Measurements from ENCODE around the gene PCDHA3.
A peak's percentile ranks its signal among the peaks of the same experiment; 100 is the strongest.
"Not testable (repeated sequence)": the region's sequence is repeated elsewhere in the genome, so short reads cannot be mapped to it uniquely, and the experiment has no call there.

Gene PCDHA3

GRCh38 chr5:140821375-140822280, 20.8 kb downstream of the PCDHA3 start, which contains the start of gene PCDHA5:
Gene PCDHA5 (plus strand): TSS chr5:140821613.
- Histone ChIP-seq H3K27me3 (replicated peaks; ENCODE audit: insufficient read depth, low read length) (no peaks in the 10 kb centered on the region), H2AFZ (ENCODE audit: low read length) (no peak within 1 kb of the TSS), H3K27ac (ENCODE audit: low read length) (no peak within 1 kb of the TSS), H3K79me2 (ENCODE audit: low read length) (no peaks in the 10 kb centered on the region), H3K9me2 (replicated peaks; ENCODE audit: insufficient read depth, low read length) (no peaks in the 10 kb centered on the region), H3K9ac (ENCODE audit: low read length) (no peak within 1 kb of the TSS), H3K4me3 (ENCODE audit: low read length) (no peak within 1 kb of the TSS), H3K9me3 (replicated peaks; ENCODE audit: insufficient read depth, low read length) (no peaks in the 10 kb centered on the region), H3K4me2 (ENCODE audit: low read depth, low read length) (no peak within 1 kb of the TSS), H3K36me3 (replicated peaks; ENCODE audit: insufficient read depth, low read length) (no peaks in the 10 kb centered on the region), H3K4me1 (ENCODE audit: low read length) (no peaks in the 10 kb centered on the region), H3F3A (ENCODE audit: insufficient read depth, low read length) (no peaks in the 10 kb centered on the region), H4K20me1 (ENCODE audit: insufficient read depth, low read length) (no peaks in the 10 kb centered on the region)
- DNase-seq = no peak
- peak; percentile 42 for TF ChIP-seq CTCF (IDR thresholded peaks at IDR 0.05; ENCODE audit: low read length)
- TF ChIP-seq EZH2phosphoT487 (IDR thresholded peaks at IDR 0.05; ENCODE audit: low read length) = no peak

GRCh38 chr5:140822281-140822629, 21.4 kb downstream of the PCDHA3 start:
- Histone ChIP-seq H3K9ac (ENCODE audit: low read length) (no peak overlapping the region), H3K79me2 (ENCODE audit: low read length) (no peaks in the 10 kb centered on the region), H2AFZ (ENCODE audit: low read length) (no peak overlapping the region), H3K9me2 (replicated peaks; ENCODE audit: insufficient read depth, low read length) (no peaks in the 10 kb centered on the region), H3K4me1 (ENCODE audit: low read length) (no peaks in the 10 kb centered on the region), H3K9me3 (replicated peaks; ENCODE audit: insufficient read depth, low read length) (no peaks in the 10 kb centered on the region), H3K27me3 (replicated peaks; ENCODE audit: insufficient read depth, low read length) (no peaks in the 10 kb centered on the region), H3K4me3 (ENCODE audit: low read length) (no peak overlapping the region), H3F3A (ENCODE audit: insufficient read depth, low read length) (no peaks in the 10 kb centered on the region), H4K20me1 (ENCODE audit: insufficient read depth, low read length) (no peaks in the 10 kb centered on the region), H3K4me2 (ENCODE audit: low read depth, low read length) (no peak overlapping the region), H3K36me3 (replicated peaks; ENCODE audit: insufficient read depth, low read length) (no peaks in the 10 kb centered on the region), H3K27ac (ENCODE audit: low read length) (no peak overlapping the region)
- TF ChIP-seq EZH2 (optimal IDR thresholded peaks at IDR 0.05; ENCODE audit: low read depth, low read length) (no peak), EZH2phosphoT487 (IDR thresholded peaks at IDR 0.05; ENCODE audit: low read length) (no peak), CTCF (IDR thresholded peaks at IDR 0.05; ENCODE audit: low read length) (no peak)
- no peak for DNase-seq

- H2AFZ ChIP-seq (ENCODE audit: low read length); H3F3A ChIP-seq (ENCODE audit: insufficient read depth, low read length); H3K4me3 ChIP-seq (ENCODE audit: low read length); H4K20me1 ChIP-seq (ENCODE audit: insufficient read depth, low read length); H3K79me2 ChIP-seq (ENCODE audit: low read length); DNase-seq; H3K9me3 ChIP-seq (replicated peaks; ENCODE audit: insufficient read depth, low read length); H3K4me1 ChIP-seq (ENCODE audit: low read length); H3K9me2 ChIP-seq (replicated peaks; ENCODE audit: insufficient read depth, low read length); H3K4me2 ChIP-seq (ENCODE audit: low read depth, low read length); H3K9ac ChIP-seq (ENCODE audit: low read length); H3K36me3 ChIP-seq (replicated peaks; ENCODE audit: insufficient read depth, low read length); H3K27me3 ChIP-seq (replicated peaks; ENCODE audit: insufficient read depth, low read length); H3K27ac ChIP-seq (ENCODE audit: low read length): not testable (repeated sequence)
Observed at GRCh38 chr5:140822969-140823368, 22.1 kb downstream of the PCDHA3 start.

GRCh38 chr5:140823475-140823874, 22.6 kb downstream of the PCDHA3 start:
- Histone ChIP-seq H3K9me3 (replicated peaks; ENCODE audit: insufficient read depth, low read length) (no peaks in the 10 kb centered on the region), H2AFZ (ENCODE audit: low read length) (no peak overlapping the region), H4K20me1 (ENCODE audit: insufficient read depth, low read length) (no peaks in the 10 kb centered on the region), H3K36me3 (replicated peaks; ENCODE audit: insufficient read depth, low read length) (no peaks in the 10 kb centered on the region), H3K4me2 (ENCODE audit: low read depth, low read length) (no peak overlapping the region), H3K9ac (ENCODE audit: low read length) (no peak overlapping the region), H3K4me3 (ENCODE audit: low read length) (no peak overlapping the region), H3K79me2 (ENCODE audit: low read length) (no peaks in the 10 kb centered on the region), H3F3A (ENCODE audit: insufficient read depth, low read length) (no peaks in the 10 kb centered on the region), H3K4me1 (ENCODE audit: low read length) (no peaks in the 10 kb centered on the region), H3K27ac (ENCODE audit: low read length) (no peak overlapping the region), H3K27me3 (replicated peaks; ENCODE audit: insufficient read depth, low read length) (no peaks in the 10 kb centered on the region), H3K9me2 (replicated peaks; ENCODE audit: insufficient read depth, low read length) (no peaks in the 10 kb centered on the region)
- no peak for DNase-seq
- no peak for TF ChIP-seq EZH2phosphoT487 (IDR thresholded peaks at IDR 0.05; ENCODE audit: low read length)
- TF ChIP-seq CTCF (IDR thresholded peaks at IDR 0.05; ENCODE audit: low read length) = no peak
- TF ChIP-seq EZH2 (optimal IDR thresholded peaks at IDR 0.05; ENCODE audit: low read depth, low read length) = no peak

Measured in MM.1S (cell line).